ENCODE data around the gene CENPA.
A peak's percentile ranks its signal among the peaks of the same experiment; 100 is the strongest.
"Not testable (repeated sequence)": the region's sequence is repeated elsewhere in the genome, so short reads cannot be mapped to it uniquely, and the experiment has no call there.

The CENPA gene

DNA sequence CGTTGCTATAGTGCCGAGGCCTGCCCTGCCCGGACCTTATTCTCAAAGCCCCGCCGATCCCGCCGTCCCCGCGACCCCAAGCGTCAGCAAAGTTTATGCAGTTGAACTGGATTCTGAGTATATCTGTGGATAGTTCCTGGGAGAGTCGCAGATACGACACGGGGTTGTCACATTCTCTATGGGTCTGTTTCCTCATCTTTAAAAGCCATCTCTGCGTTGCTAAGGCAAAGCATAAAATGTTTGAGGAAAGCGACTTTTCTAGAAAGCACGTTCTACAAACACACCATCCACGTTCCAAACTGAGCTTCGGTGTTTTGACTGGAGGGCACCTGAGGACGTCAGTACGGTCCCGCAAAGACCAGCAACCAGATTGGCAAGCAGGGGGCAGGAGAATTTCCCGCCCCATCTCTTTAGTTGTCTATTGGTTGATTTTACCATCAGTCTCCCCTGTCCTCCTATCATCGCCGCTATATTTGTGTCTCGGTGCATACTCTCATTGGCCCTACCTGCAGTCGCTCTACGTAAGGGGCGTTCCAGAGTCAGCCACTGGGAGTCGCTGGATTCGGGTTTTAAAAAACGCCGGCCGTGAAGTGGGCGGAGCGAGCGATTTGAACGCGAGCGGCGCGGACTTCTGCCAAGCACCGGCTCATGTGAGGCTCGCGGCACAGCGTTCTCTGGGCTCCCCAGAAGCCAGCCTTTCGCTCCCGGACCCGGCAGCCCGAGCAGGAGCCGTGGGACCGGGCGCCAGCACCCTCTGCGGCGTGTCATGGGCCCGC, at the start of gene CENPA:
CENPA (plus strand) TSS at position 626 of the 776 bp plus-strand sequence; CDS start at position 767, 141 bp downstream.
- peak; percentile 98 to 99 for DNase-seq

DNA sequence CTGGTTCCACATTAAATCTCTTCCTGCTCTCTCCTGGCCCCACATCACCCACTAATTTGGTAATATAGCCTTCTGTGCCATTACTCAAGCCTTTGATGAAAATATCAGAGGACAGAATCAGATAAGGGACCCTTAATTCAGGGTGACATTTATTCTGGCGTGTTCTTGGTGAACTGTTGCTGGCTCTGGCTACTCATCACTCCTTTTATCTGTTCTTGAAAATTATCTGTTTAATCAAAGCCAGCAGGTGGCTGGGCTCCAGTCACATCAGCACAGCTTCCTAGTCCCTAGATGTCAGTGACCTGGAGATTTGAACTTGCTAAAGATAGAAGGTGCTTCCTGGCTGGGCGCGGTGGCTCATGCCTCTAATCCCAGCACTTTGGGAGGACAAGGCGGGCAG, 48.6 kb upstream of the CENPA start:
- DNase-seq: no peak

DNA sequence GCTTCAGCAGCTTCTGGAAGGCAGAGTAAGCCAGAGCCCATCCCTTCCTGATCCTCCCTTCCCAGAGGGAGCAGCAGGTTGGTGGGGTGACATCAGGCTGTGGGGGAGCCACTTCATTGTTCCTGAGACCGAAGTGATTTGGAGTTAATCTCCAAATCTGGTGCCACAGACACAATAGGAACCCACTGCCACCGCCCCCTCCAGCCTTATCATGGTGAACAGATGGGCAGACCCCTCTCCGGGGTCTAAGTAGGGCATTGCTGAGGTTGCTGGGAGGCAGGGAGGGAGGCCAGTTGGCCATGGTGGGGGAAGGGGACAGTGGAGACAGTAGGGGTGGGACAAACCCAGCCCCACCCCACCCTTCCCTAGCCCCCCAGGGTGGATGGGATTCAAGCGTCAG, 47.4 kb upstream of the CENPA start:
- DNase-seq: no peak

DNA sequence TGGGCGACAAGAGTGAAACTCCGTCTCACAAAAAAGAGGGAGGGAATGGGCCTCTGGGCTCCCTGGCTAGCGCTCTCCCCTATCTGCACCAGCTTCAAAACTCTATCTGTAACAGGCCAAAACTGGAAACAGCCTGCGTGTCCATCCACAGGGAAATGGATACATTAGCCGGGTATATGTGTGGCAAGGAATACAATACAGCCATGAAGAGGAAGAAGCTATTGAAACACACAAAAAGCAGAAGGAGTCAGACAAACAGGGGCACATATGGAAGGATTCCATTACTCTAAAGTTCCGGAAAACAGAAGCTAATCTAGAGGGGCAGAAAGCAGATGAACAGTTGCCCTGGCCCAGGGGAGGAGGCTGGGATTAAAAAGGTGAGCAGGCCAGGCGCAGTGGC, 46.3 kb upstream of the CENPA start:
- DNase-seq: no peak

DNA sequence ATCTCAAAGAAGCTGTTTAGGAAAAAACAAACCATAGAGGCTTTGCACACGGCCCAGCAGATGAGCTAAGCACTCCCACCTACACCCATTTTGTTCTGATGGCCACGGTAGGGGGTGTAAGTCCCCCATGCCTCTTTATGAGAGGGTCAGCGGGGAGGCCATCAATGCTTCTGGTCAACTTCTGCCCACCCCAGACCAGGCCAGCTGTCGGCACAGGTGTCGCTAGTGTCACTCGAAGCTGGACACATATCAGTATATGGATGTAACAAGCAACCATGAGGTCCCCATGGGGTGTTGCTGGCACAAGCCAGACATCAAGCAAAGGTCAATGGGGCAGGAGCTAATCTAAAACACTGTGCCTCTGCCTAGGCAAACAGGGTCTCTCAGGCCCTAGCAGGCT, 45.5 kb upstream of the CENPA start:
- no peak for DNase-seq

DNA sequence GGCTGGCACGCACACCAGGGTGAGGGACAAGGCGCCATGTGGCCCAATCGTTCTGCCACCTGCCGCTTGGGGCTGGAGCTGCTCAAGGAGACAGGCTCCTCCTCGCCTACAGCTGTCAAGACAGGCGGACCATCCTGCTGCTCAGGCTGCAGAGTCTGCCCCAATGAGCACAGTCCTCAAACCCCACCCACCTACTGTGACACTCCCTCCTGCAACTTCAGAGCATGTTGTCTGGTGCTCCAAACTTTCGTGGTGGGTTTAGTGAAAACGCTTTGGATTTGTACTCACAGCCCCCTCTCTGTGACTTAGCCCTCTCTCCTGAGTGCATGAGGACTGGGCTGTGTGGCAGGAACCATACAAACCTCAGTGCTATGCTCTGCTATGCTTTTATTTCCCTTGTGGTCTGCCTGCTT, 45.0 kb upstream of the CENPA start:
- DNase-seq: peak in 1 of 2 donors; percentile 25

DNA sequence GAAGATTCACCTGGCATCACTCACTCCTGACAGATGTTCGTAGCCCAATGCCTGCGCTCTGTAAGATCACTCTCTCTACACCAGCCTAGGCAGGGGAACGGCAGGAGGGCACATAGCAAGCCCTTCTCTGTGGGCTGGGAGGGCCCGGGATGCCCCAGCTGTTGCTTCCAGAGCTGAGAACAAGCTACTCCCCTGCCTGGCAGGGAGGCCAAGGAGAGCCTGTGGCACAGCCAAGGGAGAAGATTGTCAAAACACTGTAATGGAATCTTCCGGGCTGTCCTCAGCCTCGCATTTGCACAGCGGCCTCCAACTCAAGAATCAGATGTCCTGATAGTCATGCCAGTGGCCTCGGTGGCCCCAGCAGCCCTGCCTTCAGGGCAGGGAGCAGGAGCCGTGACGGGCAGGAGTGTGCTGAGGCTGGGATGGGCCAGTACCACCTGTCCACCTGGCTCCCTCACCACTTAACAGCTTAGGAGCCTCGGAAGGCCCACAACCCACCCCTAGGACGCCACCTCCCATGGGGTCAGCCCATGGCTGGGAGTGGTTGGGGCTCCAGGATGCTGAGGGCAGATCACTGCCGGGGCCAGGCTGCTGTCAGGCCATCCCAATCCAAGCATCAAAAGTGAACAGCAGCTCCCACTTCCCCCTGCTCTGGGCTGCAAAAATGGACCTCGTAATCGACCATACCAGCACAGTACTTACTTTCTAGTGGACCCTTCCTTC, 43.6 kb upstream of the CENPA start:
- DNase-seq: no peak

DNA sequence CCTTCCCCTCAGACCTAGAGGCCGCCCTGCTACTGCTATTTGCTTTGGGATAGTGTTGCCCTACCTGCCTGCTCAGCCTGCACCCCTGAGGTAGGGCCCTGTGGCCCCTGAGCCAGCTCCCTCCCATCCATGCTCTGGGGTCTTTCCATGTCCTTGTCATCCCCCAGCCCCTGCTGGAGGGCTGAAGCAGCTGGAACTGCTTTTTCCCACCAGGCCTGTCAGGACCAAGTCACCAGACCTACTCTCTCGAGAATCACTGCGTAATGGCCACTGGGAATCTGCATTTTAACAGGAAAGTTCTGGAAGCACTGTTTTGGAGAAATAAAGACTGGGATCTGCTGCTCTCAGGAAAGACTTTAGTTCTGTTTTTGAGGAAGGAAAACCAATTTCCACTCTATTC, 42.0 kb upstream of the CENPA start:
- DNase-seq: no peak

DNA sequence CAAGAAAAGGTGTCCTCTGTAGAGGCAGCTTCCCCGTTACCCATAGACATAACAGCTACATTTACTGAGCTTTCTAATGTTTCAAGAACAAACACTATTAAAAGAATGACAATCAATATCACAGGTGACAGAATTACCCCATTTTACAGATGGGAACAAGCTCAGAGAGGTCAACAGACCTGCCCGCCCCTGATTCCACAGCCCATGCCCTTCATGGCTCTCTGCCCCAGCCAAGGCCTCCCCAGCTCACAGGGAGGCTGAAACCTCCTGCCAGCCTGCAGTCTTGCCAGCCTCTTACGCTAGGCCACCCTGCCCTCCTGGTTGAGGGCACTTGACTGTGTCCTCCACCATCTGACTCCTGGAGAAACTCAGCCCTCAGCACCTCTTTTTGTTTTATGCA, 40.9 kb upstream of the CENPA start:
- no peak for DNase-seq

DNA sequence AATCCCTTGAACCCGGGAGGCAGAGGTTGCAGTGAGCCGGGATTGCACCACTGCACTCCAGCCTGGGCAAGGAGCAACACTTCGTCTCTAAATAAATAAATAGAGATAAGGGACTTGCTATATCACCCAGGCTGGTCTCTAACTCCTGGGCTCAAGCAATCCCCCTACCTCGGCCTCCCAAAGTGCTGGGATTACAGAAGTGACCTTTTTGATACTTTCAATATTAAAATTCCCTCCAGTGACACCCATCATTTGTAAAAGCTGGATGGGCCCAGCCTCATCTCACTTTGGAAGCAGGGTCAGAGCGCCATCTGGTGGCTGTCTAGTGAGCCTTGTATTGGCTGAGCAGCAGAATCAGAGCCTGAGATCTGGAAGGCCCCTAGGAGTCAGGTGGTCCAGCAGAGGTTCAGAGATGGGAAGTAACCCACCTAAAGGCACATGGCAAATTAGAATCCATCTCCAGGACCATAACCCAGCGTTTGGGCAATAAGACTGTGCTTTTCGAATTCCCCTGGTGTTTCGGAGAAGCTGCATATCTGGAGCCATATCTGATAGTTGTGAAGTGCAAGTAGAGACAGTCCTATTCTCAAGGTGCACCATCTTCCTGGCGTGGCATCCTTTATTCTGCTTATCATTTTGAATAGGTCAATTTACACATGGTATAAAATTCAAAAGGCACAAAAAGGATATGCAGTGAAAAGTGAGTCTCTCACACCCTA, 40.1 kb upstream of the CENPA start:
- DNase-seq: peak; percentile 69 to 70

DNA sequence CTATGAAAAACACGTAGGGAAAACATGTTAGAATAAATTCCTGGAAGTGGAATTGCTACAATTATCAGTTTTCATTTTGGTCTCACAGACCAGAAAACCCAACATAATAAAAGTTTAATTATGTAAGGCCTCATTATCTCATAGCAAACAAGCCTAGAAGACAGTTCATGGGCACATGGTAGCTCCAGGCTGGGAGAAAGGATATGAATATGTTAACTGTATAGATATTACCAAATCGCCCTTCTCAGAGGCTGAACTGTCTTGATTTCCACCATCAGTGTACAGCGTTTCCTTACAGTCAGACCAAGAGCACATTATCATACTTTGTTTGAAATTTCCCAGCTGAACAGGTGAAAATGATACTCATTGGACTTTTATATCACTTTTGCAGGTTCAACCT, 38.9 kb upstream of the CENPA start:
- no peak for DNase-seq

DNA sequence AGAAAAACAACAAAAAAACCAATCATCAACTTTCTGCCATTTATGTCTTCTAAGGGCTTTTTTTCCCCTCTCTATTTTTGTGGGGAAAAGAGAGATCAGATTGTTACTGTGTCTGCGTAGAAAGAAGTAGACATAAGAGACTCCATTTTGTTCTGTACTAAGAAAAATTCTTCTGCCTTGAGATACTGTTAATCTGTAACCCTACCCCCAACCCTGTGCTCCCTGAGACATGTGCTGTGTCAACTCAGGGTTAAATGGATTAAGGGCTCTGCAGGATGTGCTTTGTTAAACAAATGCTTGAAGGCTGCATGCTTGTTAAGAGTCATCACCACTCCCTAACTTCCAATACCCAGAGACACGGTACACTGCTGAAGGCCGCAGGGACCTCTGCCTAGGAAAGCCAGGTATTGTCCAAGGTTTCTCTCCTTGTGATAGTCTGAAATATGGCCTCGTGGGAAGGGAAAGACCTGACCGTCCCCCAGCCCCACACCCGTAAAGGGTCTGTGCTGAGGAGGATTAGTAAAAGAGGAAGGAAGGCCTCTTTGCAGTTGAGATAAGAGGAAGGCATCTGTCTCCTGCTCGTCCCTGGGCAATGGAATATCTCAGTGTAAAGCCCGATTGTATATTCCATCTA, 36.0 kb upstream of the CENPA start:
- DNase-seq: not testable (repeated sequence)

DNA sequence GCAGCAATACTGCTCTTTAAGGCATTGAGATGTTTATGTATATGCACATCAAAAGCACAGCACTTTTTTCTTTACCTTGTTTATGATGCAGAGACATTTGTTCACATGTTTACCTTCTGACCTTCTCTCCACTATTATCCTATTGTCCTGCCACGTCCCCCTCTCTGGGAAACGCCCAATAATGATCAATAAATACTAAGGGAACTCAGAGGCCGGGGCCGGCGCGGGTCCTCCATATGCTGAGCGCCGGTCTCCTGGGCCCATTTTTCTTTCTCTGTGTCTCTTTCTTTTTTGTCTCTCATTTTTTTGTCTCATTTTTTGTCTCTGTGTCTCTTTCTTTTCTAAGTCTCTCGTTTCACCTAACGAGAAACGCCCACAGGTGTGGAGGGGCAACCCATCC, 35.4 kb upstream of the CENPA start:
- DNase-seq: not testable (repeated sequence)

DNA sequence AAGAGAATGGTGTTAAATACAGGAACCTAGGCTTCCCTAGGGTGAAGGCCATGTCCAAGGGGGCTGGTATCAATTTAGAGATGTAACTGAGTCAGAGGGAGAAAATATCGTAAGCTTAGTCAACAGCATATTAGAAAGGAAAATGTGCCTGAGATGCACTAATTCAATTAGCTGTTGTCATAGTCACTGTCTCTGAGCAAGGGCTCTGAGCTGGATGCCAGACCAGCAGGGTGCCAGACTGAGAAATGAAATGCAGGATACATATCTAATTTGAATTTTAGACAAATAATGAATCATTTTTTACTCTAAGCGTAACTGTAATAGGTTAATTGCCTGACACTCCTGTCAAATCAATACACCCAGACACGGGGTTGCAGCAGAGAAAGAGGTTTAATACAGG, 33.2 kb upstream of the CENPA start:
- DNase-seq: no peak

DNA sequence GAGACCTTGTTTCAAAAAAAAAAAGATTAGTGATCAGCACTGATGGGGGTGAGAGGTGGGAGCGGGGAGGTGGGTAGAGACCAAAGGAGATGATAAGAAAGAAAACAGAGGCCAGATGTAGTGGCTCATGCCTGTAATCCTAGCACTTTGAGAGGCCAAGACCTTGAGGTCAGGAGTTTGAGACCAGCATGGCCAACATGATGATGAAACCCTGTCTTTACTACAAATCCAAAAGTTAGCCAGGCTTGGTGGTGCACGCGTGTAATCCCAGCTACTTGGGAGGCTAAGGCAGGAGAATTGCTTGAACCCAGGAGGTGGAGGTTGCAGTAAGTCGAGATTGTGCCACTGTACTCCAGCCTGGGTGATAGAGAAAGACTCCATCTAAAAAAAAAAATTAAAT, 31.3 kb upstream of the CENPA start:
- no peak for DNase-seq

DNA sequence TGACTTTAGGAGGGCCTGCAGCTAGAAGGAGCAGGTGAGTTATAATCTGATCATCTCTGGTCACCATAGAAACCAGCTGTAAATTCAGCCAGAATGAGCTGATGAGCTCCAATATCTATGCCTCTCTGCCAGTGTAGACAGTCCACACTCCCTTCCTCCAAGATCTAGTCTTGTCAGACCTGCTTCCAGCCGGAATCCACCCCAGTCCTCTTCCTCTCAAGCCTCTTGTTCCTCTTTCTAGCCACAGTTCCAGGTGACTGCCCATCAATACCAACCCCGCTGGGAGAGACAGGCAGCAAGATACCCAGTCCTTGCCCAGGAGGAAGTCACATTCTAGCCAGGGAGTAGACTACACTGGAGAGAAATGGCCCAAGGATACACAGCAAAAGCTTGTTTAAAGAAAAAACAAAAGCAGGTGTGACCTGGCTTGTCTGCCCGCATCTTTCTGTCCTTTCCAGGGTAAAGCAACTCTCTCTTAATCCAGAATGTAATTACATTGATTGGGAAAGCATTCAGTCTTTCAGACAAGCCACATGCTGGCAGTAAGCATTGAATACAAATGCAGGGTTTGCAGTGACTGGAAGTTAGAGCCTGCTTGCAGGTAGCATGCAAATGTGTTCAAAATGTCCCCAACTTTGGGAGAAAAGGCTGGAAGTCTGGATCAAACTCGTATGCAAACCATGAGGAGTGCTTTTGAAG, 30.7 kb upstream of the CENPA start:
- no peak for DNase-seq

DNA sequence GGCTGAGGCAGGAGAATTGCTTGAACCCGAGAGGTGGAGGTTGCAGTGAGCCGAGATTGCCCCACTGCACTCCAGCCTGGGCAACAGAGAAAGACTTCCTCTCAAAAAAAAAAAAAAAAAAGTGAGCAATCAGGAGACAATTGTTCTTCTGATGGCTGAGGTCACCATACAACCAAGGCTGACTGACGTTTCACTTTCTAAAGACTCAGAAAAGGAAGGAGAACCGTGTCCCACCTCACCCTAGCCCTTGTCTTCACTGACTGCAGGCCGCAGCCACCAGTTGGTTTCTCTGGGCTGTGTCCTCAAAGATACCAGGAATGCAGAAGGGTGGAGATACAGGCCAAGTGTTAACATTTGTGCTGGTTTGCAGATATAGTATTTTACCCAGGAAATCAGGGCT, 29.5 kb upstream of the CENPA start:
- DNase-seq: no peak

DNA sequence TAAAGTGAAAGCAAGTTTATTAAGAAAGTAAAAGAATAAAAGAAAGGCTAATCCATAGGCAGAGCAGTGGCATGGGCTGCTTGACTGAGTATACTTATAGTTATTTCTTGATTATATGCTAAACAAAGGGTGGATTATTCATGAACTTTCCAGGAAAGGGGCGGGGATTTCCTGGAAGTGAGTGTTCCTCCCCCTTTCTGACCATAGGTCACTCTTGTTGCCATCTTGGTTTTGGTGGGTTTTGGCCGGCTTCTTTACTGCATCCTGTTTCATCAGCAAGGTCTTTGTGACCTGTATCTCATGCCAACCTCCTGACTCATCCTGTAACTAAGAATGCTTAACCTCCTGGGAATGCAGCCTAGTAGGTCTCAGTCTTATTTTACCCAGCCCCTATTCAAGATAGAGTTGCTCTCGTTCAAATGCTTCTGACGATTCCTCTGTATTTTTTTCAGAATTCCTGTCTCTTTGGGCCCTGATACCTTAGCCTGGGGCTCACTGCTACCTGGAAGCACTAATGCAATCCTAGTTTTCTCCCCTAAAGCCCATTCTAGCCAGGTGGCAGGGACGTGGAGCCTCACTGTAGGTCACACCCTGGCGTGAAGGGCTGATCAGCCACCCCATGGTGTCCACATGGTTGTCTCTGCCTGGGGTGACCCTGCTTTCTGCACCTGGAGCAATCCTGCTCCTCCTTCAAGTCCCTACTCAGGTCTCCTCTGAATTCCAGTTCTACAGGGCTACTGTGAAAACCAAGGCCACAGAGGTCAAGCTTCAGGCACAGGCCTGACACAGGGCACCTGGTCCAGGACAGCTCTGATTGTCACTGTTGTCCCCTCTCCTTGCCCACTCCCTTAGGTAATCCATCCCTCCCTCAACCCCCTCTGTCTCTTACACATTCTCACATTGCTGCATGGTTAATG, 27.7 kb upstream of the CENPA start:
- DNase-seq: no peak

DNA sequence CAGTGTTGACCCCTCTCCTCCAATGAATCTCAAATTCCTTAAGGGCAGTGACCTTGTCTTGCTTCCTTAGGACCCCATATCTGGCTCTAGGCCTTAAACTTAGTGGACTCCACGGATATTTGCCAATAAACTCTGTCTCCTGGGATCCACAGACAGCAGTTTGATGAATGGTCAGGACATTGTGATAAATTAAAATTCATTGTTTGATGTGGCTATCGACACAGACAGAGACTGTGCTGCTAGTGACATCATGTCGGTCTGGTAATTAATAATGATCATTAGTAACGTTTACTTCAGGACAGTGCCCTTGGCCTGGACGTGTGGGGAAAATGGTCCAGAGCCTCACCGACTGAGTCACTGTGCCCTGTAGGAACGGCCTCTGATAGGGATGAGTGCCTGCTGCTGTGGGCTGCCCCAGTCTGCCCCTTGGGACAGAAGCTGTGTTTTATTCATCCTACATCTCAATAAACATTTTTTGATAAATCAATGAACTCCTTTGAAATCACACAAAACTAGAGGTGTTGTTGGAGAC, 27.0 kb upstream of the CENPA start:
- DNase-seq: no peak

DNA sequence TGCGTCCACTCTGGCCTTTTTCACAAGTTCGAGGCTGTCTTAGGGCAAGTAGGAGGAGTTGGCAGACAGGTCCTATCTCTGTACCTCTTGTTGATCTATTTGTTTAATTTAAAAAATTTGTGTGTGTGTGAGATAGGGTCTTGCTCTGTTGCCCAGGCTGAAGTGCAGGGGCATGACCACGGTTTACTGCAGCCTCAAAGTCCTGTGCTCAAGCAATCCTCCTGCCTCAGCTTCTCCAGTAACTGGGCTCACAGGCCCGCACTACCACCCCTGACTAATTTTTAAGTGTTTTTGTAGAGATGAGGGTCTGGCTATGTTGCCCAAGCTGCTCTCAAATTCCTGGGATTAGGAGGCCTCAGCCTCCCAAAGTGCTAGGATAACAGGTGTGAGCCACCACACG, 26.0 kb upstream of the CENPA start:
- DNase-seq: no peak

DNA sequence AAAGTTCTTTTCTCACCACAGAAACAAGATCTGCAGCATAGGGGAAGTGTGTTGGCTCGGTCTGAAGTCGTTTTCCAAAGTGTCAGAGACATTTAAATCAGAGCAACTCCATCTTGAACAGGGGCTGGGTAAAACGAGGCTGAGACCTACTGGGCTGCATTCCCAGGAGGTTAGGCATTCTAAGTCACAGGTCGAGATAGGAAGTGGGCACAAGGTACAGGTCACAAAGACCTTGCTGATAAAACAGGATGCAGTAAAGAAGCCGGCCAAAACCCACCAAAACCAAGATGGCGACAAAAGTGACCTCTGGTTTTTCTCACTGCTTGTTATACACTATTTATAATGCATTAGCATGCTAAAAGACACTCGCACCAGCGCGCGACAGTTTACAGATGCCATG, 24.9 kb upstream of the CENPA start:
- not testable (repeated sequence) for DNase-seq
